MCF 10A (cell line): ENCODE measurements around the gene LAMB3. TPM values are rescaled to one million over a fixed set of nuclear protein-coding genes. Genes with fewer than 3 reads are reported as not detected.

Experiments
- BruUV-seq: library from RNA; stranded (reverse); fragments of 400-500 nt; replicated peaks from 2 replicates; lab custom pipeline; 2021; lab: Mats Ljungman, UMichigan
- CTCF ChIA-PET: fragments of 300-600 bp; sonication (Branson Sonifier 250); formaldehyde crosslinking; extraction: SDS; loops from one replicate; lab custom pipeline; 2021; ENCODE audit warnings: antibody characterized with exemption, inconsistent platforms; lab: Yijun Ruan, JAX
- POLR2A ChIA-PET: fragments of 300-600, 350-650 bp; sonication (Branson Sonifier 250); formaldehyde crosslinking; extraction: SDS; loops from one replicate; lab custom pipeline; 2020; ENCODE audit warnings: antibody characterized with exemption, inconsistent platforms; lab: Yijun Ruan, JAX
- DNase-seq: peaks from one replicate; pipeline ENCODE4 v3.0.0-alpha.2; 2018; ENCODE audit not compliant: unreplicated experiment
- H3K27ac Mint-ChIP-seq: one replicate; pipeline ENCODE4 v1.8.0; 2022; ENCODE audit warnings: mild to moderate bottlenecking, low read depth, mixed read lengths; ENCODE audit not compliant: unreplicated experiment
- H3K27me3 Mint-ChIP-seq: one replicate; pipeline ENCODE4 v1.8.0; 2022; ENCODE audit warnings: mixed read lengths; ENCODE audit not compliant: insufficient read depth, unreplicated experiment
- H3K36me3 Mint-ChIP-seq: one replicate; pipeline ENCODE4 v1.8.0; 2022; ENCODE audit warnings: mild to moderate bottlenecking, moderate library complexity, mixed read lengths; ENCODE audit not compliant: insufficient read depth, unreplicated experiment
- H3K4me1 Mint-ChIP-seq: one replicate; pipeline ENCODE4 v1.8.0; 2022; ENCODE audit warnings: mixed read lengths; ENCODE audit not compliant: insufficient read depth, unreplicated experiment
- H3K4me3 Mint-ChIP-seq: one replicate; pipeline ENCODE4 v1.8.0; 2022; ENCODE audit warnings: mild to moderate bottlenecking, moderate library complexity, mixed read lengths; ENCODE audit not compliant: unreplicated experiment
- H3K9me3 Mint-ChIP-seq: one replicate; pipeline ENCODE4 v1.8.0; 2022; ENCODE audit warnings: mixed read lengths; ENCODE audit not compliant: unreplicated experiment
- CTCF ChIP-seq: fragments of 200-600 bp; IDR thresholded peaks from one replicate; pipeline ENCODE4 v1.8.0; 2022; ENCODE audit warnings: antibody characterized with exemption, mild to moderate bottlenecking; ENCODE audit not compliant: unreplicated experiment
- intact Hi-C: fragments of 100-400 bp; cut with micrococcal nuclease; formaldehyde crosslinking; loops from 2 replicates; pipeline ENCODE4 v1.14.1; 2022
- total RNA-seq: library from RNA; stranded (reverse); gene quantifications from 2 replicates; pipeline ENCODE4 v1.2.3, GENCODE V29; 2022

Gene LAMB3
- total RNA-seq, 1 experiment from 2014 or later: 1,572 TPM

GRCh38 chr1:209620487-209620884, 31.7 kb downstream of the LAMB3 start:
- Mint-ChIP-seq H3K4me3 (no peak overlapping the region), H3K27me3 (no peaks in the 10 kb centered on the region), H3K27ac (no peak overlapping the region), H3K9me3 (no peaks in the 10 kb centered on the region), H3K36me3 (peaks cover 100% of the 10 kb centered on the region), H3K4me1 (peaks cover 53% of the 10 kb centered on the region)
- TF ChIP-seq CTCF: no peak
- no TSS peak for BruUV-seq
- peak; percentile 95 for DNase-seq
- ChIA-PET CTCF (interaction anchor here (0.5 to 6.6 kb wide), 12 partner anchors 9 to 204 kb away, joined by 3 to 71 read pairs (median 7); partner anchors contain the start of gene LAMB3), POLR2A (interaction anchor here (0.5 to 6.7 kb wide), 9 partner anchors 10 to 1751 kb away, joined by 3 to 52 read pairs (median 4); partner anchors contain the start of gene LAMB3)
- intact Hi-C loops: no loop called here

- peak overlapping the region; percentile 3 for H3K27ac Mint-ChIP-seq
- CTCF ChIA-PET: interaction anchor here (0.9 to 6.6 kb wide), 18 partner anchors 9 to 204 kb away, joined by 3 to 71 read pairs (median 6); partner anchors contain the start of gene LAMB3
- no peaks in the 10 kb centered on the region for H3K27me3 Mint-ChIP-seq
- intact Hi-C loops: no loop called here
- peaks cover 52% of the 10 kb centered on the region for H3K4me1 Mint-ChIP-seq
- no peak overlapping the region for H3K4me3 Mint-ChIP-seq
- BruUV-seq: no TSS peak
- POLR2A ChIA-PET: interaction anchor here (0.6 to 6.7 kb wide), 12 partner anchors 10 to 73 kb away, joined by 3 to 52 read pairs (median 4); partner anchors contain the start of gene LAMB3
- H3K9me3 Mint-ChIP-seq: no peaks in the 10 kb centered on the region
- peaks cover 100% of the 10 kb centered on the region for H3K36me3 Mint-ChIP-seq
- no peak for DNase-seq
- no peak for TF ChIP-seq CTCF
Measured at GRCh38 chr1:209619696-209620486, 32.3 kb downstream of the LAMB3 start.

- no peaks in the 10 kb centered on the region for H3K9me3 Mint-ChIP-seq
- ChIA-PET CTCF (interaction anchor here (0.7 to 6.6 kb wide), 18 partner anchors 9 to 205 kb away, joined by 3 to 71 read pairs (median 6); partner anchors contain the start of gene LAMB3), POLR2A (interaction anchor here (0.8 to 6.7 kb wide), 11 partner anchors 9 to 94 kb away, joined by 3 to 52 read pairs (median 4); no protein-coding TSS in a partner anchor)
- H3K4me1 Mint-ChIP-seq: peaks cover 43% of the 10 kb centered on the region
- no peak overlapping the region for H3K4me3 Mint-ChIP-seq
- peak overlapping the region; percentile 24 for H3K27ac Mint-ChIP-seq
- BruUV-seq: no TSS peak
- H3K27me3 Mint-ChIP-seq: no peaks in the 10 kb centered on the region
- H3K36me3 Mint-ChIP-seq: peaks cover 100% of the 10 kb centered on the region
- intact Hi-C loops: no loop called here
- peak; percentile 63 for DNase-seq
- TF ChIP-seq CTCF: no peak
Measured at GRCh38 chr1:209618756-209619420, 33.3 kb downstream of the LAMB3 start.
